SK-N-SH (cell line): ENCODE measurements around the gene HEBP2. TPM values are rescaled to one million over a fixed set of nuclear protein-coding genes. Genes with fewer than 3 reads are reported as not detected.

Experiments
- CTCF ChIA-PET: fragments of 300-600, 350-600 bp; formaldehyde crosslinking; extraction: SDS; loops from one replicate; lab custom pipeline; 2021; lab: Yijun Ruan, JAX
- POLR2A ChIA-PET: fragments of 350-600 bp; sonication (Branson Sonifier 250); formaldehyde crosslinking; extraction: SDS; loops from one replicate; lab custom pipeline; 2020; ENCODE audit warnings: antibody characterized with exemption, inconsistent platforms; lab: Yijun Ruan, JAX
- DNase-seq: peaks from one replicate; pipeline ENCODE4 v3.0.0; 2012
- H2AFZ ChIP-seq: fragments of 200-600 bp; sonication (generic); 2 replicates; pipeline ENCODE4 v1.8.1; 2016; ENCODE audit warnings: antibody characterized with exemption, mild to moderate bottlenecking, low read depth
- H3F3A ChIP-seq: fragments of 200-600 bp; sonication (generic); replicated peaks from 2 replicates; pipeline ENCODE3; 2016; ENCODE audit warnings: antibody characterized with exemption, mild to moderate bottlenecking; ENCODE audit not compliant: insufficient read depth
- H3K27ac ChIP-seq, 2 experiments: fragments of 200-500 bp in 1 of 2; fragments of 200-600 bp in 1 of 2; sonication (Bioruptor generic) in 1 of 2; sonication (generic), shearing (Covaris generic) in 1 of 2; 2 replicates each; pipeline versions ENCODE4 v1.5.1 to v1.6.1; 2014 to 2016; ENCODE audit warnings: low read depth in 2 of 2, inconsistent platforms in 1 of 2, low read length in 1 of 2, mild to moderate bottlenecking in 1 of 2, mixed read lengths in 1 of 2
- H3K27me3 ChIP-seq: fragments of 200-600 bp; sonication (generic), shearing (Covaris generic); 2 replicates; pipeline ENCODE4 v1.6.1; 2016; ENCODE audit warnings: mixed run types; ENCODE audit not compliant: insufficient read depth
- H3K36me3 ChIP-seq, 2 experiments: fragments of 200-500 bp in 1 of 2; fragments of 200-600 bp in 1 of 2; sonication (Bioruptor generic) in 1 of 2; sonication (generic) in 1 of 2; replicated peaks in 1 of 2; 2 replicates each; pipeline versions ENCODE3 to v1.5.1; 2014 to 2016; ENCODE audit warnings: low read length in 1 of 2, mild to moderate bottlenecking in 1 of 2; ENCODE audit not compliant: insufficient read depth in 2 of 2, control insufficient read depth in 1 of 2
- H3K4me1 ChIP-seq, 2 experiments: fragments of 200-500 bp in 1 of 2; fragments of 200-600 bp in 1 of 2; sonication (Bioruptor generic) in 1 of 2; sonication (generic), shearing (Covaris generic) in 1 of 2; 2 replicates each; pipeline versions ENCODE4 v1.5.1 to v1.6.1; 2014 to 2016; ENCODE audit warnings: low read depth in 1 of 2, low read length in 1 of 2, mixed run types in 1 of 2; ENCODE audit not compliant: insufficient read depth in 2 of 2, control insufficient read depth in 1 of 2
- H3K4me2 ChIP-seq: fragments of 200-600 bp; sonication (generic), shearing (Covaris generic); 2 replicates; pipeline ENCODE4 v1.6.1; 2017; ENCODE audit warnings: mixed run types
- H3K4me3 ChIP-seq, 2 experiments: fragments of 200-500 bp in 1 of 2; fragments of 200-600 bp in 1 of 2; sonication (Bioruptor generic) in 1 of 2; sonication (generic), shearing (Covaris generic) in 1 of 2; 2 replicates each; pipeline versions ENCODE4 v1.5.1 to v1.8.1; 2014 to 2016; ENCODE audit warnings: low read depth in 2 of 2, inconsistent platforms in 1 of 2, low read length in 1 of 2, mild to moderate bottlenecking in 1 of 2, mixed read lengths in 1 of 2, moderate library complexity in 1 of 2
- H3K79me2 ChIP-seq: fragments of 200-600 bp; sonication (generic); 2 replicates; pipeline ENCODE4 v1.8.1; 2017; ENCODE audit warnings: mild to moderate bottlenecking; ENCODE audit not compliant: insufficient read depth
- H3K9ac ChIP-seq: fragments of 200-600 bp; sonication (generic); 2 replicates; pipeline ENCODE4 v1.6.1; 2017; ENCODE audit warnings: mixed run types
- H3K9me2 ChIP-seq: fragments of 200-600 bp; sonication (generic); 2 replicates; pipeline ENCODE4 v1.6.1; 2017; ENCODE audit warnings: mixed run types
- H3K9me3 ChIP-seq: fragments of 200-600 bp; sonication (generic); 2 replicates; pipeline ENCODE4 v1.6.1; 2017; ENCODE audit warnings: mixed run types, mild to moderate bottlenecking, moderate library complexity
- H4K20me1 ChIP-seq: fragments of 200-600 bp; sonication (generic); 2 replicates; pipeline ENCODE4 v1.6.1; 2017; ENCODE audit warnings: mild to moderate bottlenecking, mixed run types; ENCODE audit not compliant: insufficient read depth
- EZH2phosphoT487 ChIP-seq: fragments of 200-600 bp; sonication (generic); IDR thresholded peaks from 2 replicates; pipeline ENCODE4 v1.6.1; 2017; ENCODE audit warnings: low read depth, mixed run types, mild to moderate bottlenecking, antibody characterized with exemption, moderate library complexity, borderline replicate concordance
- FOSL2 ChIP-seq: IDR thresholded peaks from 2 replicates; pipeline ENCODE4 v1.4.0; 2012; ENCODE audit warnings: low read depth, mild to moderate bottlenecking, moderate library complexity, borderline replicate concordance
- FOXJ3 ChIP-seq: sonication (generic); formaldehyde crosslinking; IDR thresholded peaks from 2 replicates; pipeline ENCODE4 v1.5.1; 2020; ENCODE audit warnings: mild to moderate bottlenecking, missing genetic modification reagents
- GABPA ChIP-seq: IDR thresholded peaks from 2 replicates; pipeline ENCODE4 v1.4.0; 2012; ENCODE audit warnings: low read depth, mild to moderate bottlenecking
- GATA2 ChIP-seq: sonication (generic); formaldehyde crosslinking; IDR thresholded peaks from 2 replicates; pipeline ENCODE4 v1.5.0; 2020; ENCODE audit warnings: mild to moderate bottlenecking, missing genetic modification reagents
- JUND ChIP-seq: IDR thresholded peaks from 2 replicates; pipeline ENCODE4 v1.4.0; 2012
- MAX ChIP-seq: IDR thresholded peaks from 2 replicates; pipeline ENCODE4 v1.4.0; 2012; ENCODE audit warnings: low read depth
- MEF2A ChIP-seq: IDR thresholded peaks from 2 replicates; pipeline ENCODE4 v1.4.0; 2012; ENCODE audit warnings: low read depth, borderline replicate concordance
- NFIC ChIP-seq: IDR thresholded peaks from 2 replicates; pipeline ENCODE4 v1.4.0; 2012; ENCODE audit warnings: borderline replicate concordance
- PBX3 ChIP-seq: IDR thresholded peaks from 2 replicates; pipeline ENCODE4; 2012
- RAD21 ChIP-seq: IDR thresholded peaks from 2 replicates; pipeline ENCODE4 v1.6.1; 2012; ENCODE audit warnings: mild to moderate bottlenecking, low read length
- RXRA ChIP-seq: IDR thresholded peaks from 2 replicates; pipeline ENCODE4 v1.4.0; 2012; ENCODE audit warnings: low read depth, mild to moderate bottlenecking, borderline replicate concordance
- TCF12 ChIP-seq: IDR thresholded peaks from 2 replicates; pipeline ENCODE4 v1.4.0; 2012
- USF1 ChIP-seq: IDR thresholded peaks from 2 replicates; pipeline ENCODE4 v1.4.0; 2012; ENCODE audit warnings: low read depth, borderline replicate concordance
- YY1 ChIP-seq: IDR thresholded peaks from 2 replicates; pipeline ENCODE4 v1.4.0; 2012; ENCODE audit warnings: low read depth, mild to moderate bottlenecking
- WGBS: methylation state at CpG from one replicate; pipeline ENCODE4 v1.1.6; 2017; ENCODE audit warnings: low lambda C conversion rate; 5-methylcytosine and 5-hydroxymethylcytosine counted together
- polyA plus RNA-seq, 3 experiments: library from polyadenylated mRNA; depleted of rRNA; stranded (reverse); fragments of >200 nt; gene quantifications; 2 replicates each; pipeline ENCODE4 v1.2.3, GENCODE V29; 2012
- TF ChIP-seq, protein P1 (sequence below): IDR thresholded peaks from 2 replicates; pipeline ENCODE4 v1.6.1; 2012; ENCODE audit warnings: mild to moderate bottlenecking, low read depth, low read length, moderate library complexity

Gene HEBP2
- polyA plus RNA-seq, 1 of the 3 experiments (the other 2 are of a cell fraction): 7.6 TPM

DNA sequence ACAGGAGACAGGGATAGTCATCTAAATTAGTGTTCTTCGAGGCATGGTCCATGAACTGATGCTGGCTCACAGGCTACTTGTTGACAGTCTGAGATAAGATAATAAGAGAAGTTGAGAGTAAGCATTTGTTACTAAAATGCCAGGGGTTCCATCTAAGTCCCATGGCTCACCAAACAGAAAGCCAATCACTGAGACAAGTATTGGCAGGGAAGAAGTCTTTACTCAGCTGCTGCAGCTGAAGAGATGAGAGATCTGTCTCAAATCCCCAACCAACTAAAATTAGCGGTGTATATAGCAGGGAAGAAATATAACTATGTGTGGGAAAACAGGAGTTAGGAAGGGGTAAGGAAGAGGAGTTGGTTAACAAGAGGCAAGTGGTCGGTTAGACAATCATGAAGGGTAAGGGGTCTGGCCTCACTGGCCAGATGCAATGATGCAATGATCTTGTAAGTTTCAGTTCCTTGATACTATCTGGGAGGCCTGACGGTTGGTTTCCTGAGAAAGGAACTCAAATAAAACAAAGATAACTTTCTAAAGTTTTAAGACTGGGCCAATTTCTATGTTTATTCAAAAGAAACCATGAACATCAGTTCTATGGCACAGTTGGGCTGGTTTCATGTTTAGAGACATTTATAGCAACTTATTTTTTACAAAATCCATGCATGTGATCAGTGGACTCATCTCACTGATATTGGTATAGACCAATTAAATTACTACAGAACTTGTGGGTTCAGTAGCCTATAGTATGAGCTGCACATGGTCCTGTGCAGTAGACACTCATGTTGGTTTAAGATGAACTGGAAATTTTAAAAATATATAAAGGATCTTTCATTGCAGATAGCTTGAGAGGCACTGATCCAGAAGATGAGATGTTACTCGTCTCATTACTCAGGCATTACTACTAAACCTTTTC, 9.9 kb upstream of the HEBP2 start:
- no peaks in the 10 kb centered on the region for H3K9me2 ChIP-seq

GRCh38 chr6:138396709-138397108, 7.3 kb upstream of the HEBP2 start:
- no peaks in the 10 kb centered on the region for H3K79me2 ChIP-seq
- TF ChIP-seq FOXJ3 (CRISPR knock-in tag) (no peak), PBX3 (no peak), GABPA (no peak), YY1 (no peak), NFIC (no peak), JUND (no peak), USF1 (no peak), GATA2 (CRISPR knock-in tag) (no peak), RAD21 (no peak), RXRA (no peak), TCF12 (no peak), FOSL2 (no peak), MEF2A (no peak), MAX (no peak)
- H3K4me2 ChIP-seq: no peak overlapping the region
- H3K9ac ChIP-seq: no peak overlapping the region
- no peaks in the 10 kb centered on the region for H3F3A ChIP-seq
- DNase-seq: no peak
- no peak overlapping the region for H2AFZ ChIP-seq
- no peak overlapping the region for H3K4me3 ChIP-seq
- CTCF ChIA-PET: no interaction called here
- H3K9me3 ChIP-seq: no peaks in the 10 kb centered on the region
- H3K4me1 ChIP-seq: no peaks in the 10 kb centered on the region
- H3K36me3 ChIP-seq: no peaks in the 10 kb centered on the region
- H4K20me1 ChIP-seq: no peaks in the 10 kb centered on the region
- H3K9me2 ChIP-seq: no peaks in the 10 kb centered on the region
- POLR2A ChIA-PET: no interaction called here
- no peaks in the 10 kb centered on the region; the same call in 1 of the 2 replicates for H3K27me3 ChIP-seq
- no peak overlapping the region for H3K27ac ChIP-seq
- 37% methylated on average over 5 of the region's 5 CpGs for WGBS

More for the DNA sequence above, 9.9 kb upstream of the HEBP2 start:
- H3K4me3 ChIP-seq: no peak overlapping the region
- no peak overlapping the region for H3K4me2 ChIP-seq
- no peak for DNase-seq
- H3K27ac ChIP-seq: no peak overlapping the region
- no peaks in the 10 kb centered on the region for H3K79me2 ChIP-seq
- H3K27me3 ChIP-seq: no peaks in the 10 kb centered on the region; the same call in 1 of the 2 replicates
- no peaks in the 10 kb centered on the region for H3F3A ChIP-seq
- no peaks in the 10 kb centered on the region for H4K20me1 ChIP-seq
- H3K9me3 ChIP-seq: no peaks in the 10 kb centered on the region
- POLR2A ChIA-PET: no interaction called here
- no peak for TF ChIP-seq FOXJ3 (CRISPR knock-in tag)
- TF ChIP-seq MAX: no peak
- TF ChIP-seq, protein P1, sequence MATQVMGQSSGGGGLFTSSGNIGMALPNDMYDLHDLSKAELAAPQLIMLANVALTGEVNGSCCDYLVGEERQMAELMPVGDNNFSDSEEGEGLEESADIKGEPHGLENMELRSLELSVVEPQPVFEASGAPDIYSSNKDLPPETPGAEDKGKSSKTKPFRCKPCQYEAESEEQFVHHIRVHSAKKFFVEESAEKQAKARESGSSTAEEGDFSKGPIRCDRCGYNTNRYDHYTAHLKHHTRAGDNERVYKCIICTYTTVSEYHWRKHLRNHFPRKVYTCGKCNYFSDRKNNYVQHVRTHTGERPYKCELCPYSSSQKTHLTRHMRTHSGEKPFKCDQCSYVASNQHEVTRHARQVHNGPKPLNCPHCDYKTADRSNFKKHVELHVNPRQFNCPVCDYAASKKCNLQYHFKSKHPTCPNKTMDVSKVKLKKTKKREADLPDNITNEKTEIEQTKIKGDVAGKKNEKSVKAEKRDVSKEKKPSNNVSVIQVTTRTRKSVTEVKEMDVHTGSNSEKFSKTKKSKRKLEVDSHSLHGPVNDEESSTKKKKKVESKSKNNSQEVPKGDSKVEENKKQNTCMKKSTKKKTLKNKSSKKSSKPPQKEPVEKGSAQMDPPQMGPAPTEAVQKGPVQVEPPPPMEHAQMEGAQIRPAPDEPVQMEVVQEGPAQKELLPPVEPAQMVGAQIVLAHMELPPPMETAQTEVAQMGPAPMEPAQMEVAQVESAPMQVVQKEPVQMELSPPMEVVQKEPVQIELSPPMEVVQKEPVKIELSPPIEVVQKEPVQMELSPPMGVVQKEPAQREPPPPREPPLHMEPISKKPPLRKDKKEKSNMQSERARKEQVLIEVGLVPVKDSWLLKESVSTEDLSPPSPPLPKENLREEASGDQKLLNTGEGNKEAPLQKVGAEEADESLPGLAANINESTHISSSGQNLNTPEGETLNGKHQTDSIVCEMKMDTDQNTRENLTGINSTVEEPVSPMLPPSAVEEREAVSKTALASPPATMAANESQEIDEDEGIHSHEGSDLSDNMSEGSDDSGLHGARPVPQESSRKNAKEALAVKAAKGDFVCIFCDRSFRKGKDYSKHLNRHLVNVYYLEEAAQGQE: no peak
- TF ChIP-seq EZH2phosphoT487: no peak
- TF ChIP-seq, all 33 proteins: peak for 0
- 20% methylated on average over 5 of the region's 5 CpGs for WGBS
- Histone ChIP-seq H3K36me3 (no peaks in the 10 kb centered on the region), H3K9ac (no peak overlapping the region), H2AFZ (no peak overlapping the region), H3K4me1 (no peaks in the 10 kb centered on the region)
- CTCF ChIA-PET: interaction anchor here (3.5 kb wide), 1 partner anchor 10 kb away, joined by 14 read pairs; the partner anchor contains the start of gene HEBP2
